PC-3 (cell line): ENCODE measurements around the gene MRPS10.

Experiments
- CTCF ChIP-seq: fragments of 300-600 bp; sonication (generic); conservative IDR thresholded peaks from 2 replicates; pipeline ENCODE4 v1.5.1; 2017; ENCODE audit warnings: antibody characterized with exemption, low read depth, mild to moderate bottlenecking, low read length
- EZH2phosphoT487 ChIP-seq: fragments of 300-600 bp; sonication (generic); IDR thresholded peaks from 2 replicates; pipeline ENCODE4 v1.6.1; 2018; ENCODE audit warnings: mild to moderate bottlenecking, antibody characterized with exemption, low read length, borderline replicate concordance

GRCh38 chr6:42211726-42212125 lies 5.9 kb downstream of the MRPS10 start:
- TF ChIP-seq CTCF (no peak), EZH2phosphoT487 (no peak)
